K562 (cell line): ENCODE measurements around the gene SLC5A5. TPM values are rescaled to one million over a fixed set of nuclear protein-coding genes. Genes with fewer than 3 reads are reported as not detected.

Experiments used
- ATF1 ChIP-seq, 2 experiments: fragments of 450-650 bp in 1 of 2; IDR thresholded peaks; 2 replicates each; pipeline ENCODE4 v1.6.1; 2016; ENCODE audit warnings: missing compliant biosample characterization in 1 of 2, missing genetic modification characterization in 1 of 2
- BCL6 ChIP-seq: fragments of 250-450 bp; sonication (Bioruptor Pico); IDR thresholded peaks from 2 replicates; pipeline ENCODE4 v1.4.0; 2020
- ESRRB ChIP-seq: fragments of 250-450 bp; sonication (Bioruptor Pico); IDR thresholded peaks from 2 replicates; pipeline ENCODE4 v1.5.0; 2020; ENCODE audit warnings: mild to moderate bottlenecking, moderate library complexity, borderline replicate concordance
- KAT7 ChIP-seq: sonication (generic); formaldehyde crosslinking; IDR thresholded peaks from 2 replicates; pipeline ENCODE4 v1.8.0; 2022; ENCODE audit warnings: missing genetic modification reagents, mild to moderate bottlenecking, borderline replicate concordance
- MEIS2 ChIP-seq: fragments of 450-650 bp; IDR thresholded peaks from 2 replicates; pipeline ENCODE4 v1.6.1; 2014; ENCODE audit warnings: mild to moderate bottlenecking; ENCODE audit not compliant: partially characterized antibody
- PCBP1 ChIP-seq: fragments of 200-400 bp; formaldehyde crosslinking; IDR thresholded peaks from 2 replicates; pipeline ENCODE4 v1.6.1; 2018; ENCODE audit warnings: mild to moderate bottlenecking, low read depth, low read length; ENCODE audit not compliant: poor library complexity, severe bottlenecking
- PHTF2 ChIP-seq: fragments of 250-450 bp; sonication (Bioruptor Pico); IDR thresholded peaks from 2 replicates; pipeline ENCODE4 v1.5.0; 2021; ENCODE audit warnings: mild to moderate bottlenecking
- RFX7 ChIP-seq: fragments of 250-450 bp; sonication (Bioruptor Pico); IDR thresholded peaks from 2 replicates; pipeline ENCODE4 v1.5.1; 2021; ENCODE audit warnings: mild to moderate bottlenecking
- THRA ChIP-seq: fragments of 450-650 bp; IDR thresholded peaks from 2 replicates; pipeline ENCODE4 v1.6.1; 2017; ENCODE audit warnings: mild to moderate bottlenecking, moderate library complexity
- ZBTB26 ChIP-seq: fragments of 450-650 bp; formaldehyde crosslinking; IDR thresholded peaks from 2 replicates; pipeline ENCODE4 v1.4.0; 2022; ENCODE audit warnings: missing genetic modification characterization
- ZNF384 ChIP-seq: IDR thresholded peaks from 2 replicates; pipeline ENCODE4 v1.6.1; 2012; ENCODE audit warnings: low read depth, low read length, improper control_type of control experiment
- ZNF444 ChIP-seq: fragments of 250-450 bp; sonication (Bioruptor Pico); IDR thresholded peaks from 2 replicates; pipeline ENCODE4 v1.4.0; 2020; ENCODE audit warnings: mild to moderate bottlenecking, moderate library complexity
- polyA plus RNA-seq, 8 experiments: library from polyadenylated mRNA; depleted of rRNA in 4 of 8; stranded (reverse) in 5 of 8; unstranded in 3 of 8; fragments of >200 nt; fragmentation: Nextera tagmentation in 2 of 8; fragmentation: Illumina TruSeq in 1 of 8; extraction: Ambion mirVana in 2 of 8; extraction: Trizol in 1 of 8; gene quantifications; 2 replicates each; pipeline versions ENCODE4 v1.2.1 to v1.2.3, GENCODE V29; 2011 to 2014; ENCODE audit warnings: inconsistent platforms in 1 of 8, missing spikeins in 1 of 8
- total RNA-seq, 7 experiments: library from RNA; depleted of rRNA in 6 of 7; stranded (reverse); fragments of >200 nt in 6 of 7; fragmentation: Illumina TruSeq in 2 of 7; extraction: Trizol in 2 of 7; gene quantifications; 2 replicates each; pipeline versions ENCODE4 v1.2.1 to v1.2.3, GENCODE V29; 2011 to 2021; ENCODE audit warnings: low replicate concordance in 1 of 7
- TF ChIP-seq, protein P1 (sequence below): fragments of 450-650 bp; formaldehyde crosslinking; IDR thresholded peaks from 2 replicates; pipeline ENCODE4 v1.4.0; 2022; ENCODE audit warnings: missing genetic modification characterization
- TF ChIP-seq, protein P2 (sequence below): fragments of 250-450 bp; sonication (Bioruptor Pico); IDR thresholded peaks from 2 replicates; pipeline ENCODE4 v1.5.0; 2021
- TF ChIP-seq, protein P3 (sequence below): fragments of 450-650 bp; IDR thresholded peaks from 2 replicates; pipeline ENCODE4 v1.6.1; 2016; ENCODE audit warnings: borderline replicate concordance
- TF ChIP-seq, protein P4 (sequence below): fragments of 450-650 bp; IDR thresholded peaks from 2 replicates; pipeline ENCODE4 v1.6.1; 2016; ENCODE audit warnings: antibody characterized with exemption
- TF ChIP-seq, protein P5 (sequence below): fragments of 200-400 bp; formaldehyde crosslinking; IDR thresholded peaks from 2 replicates; pipeline ENCODE4 v1.6.1; 2017; ENCODE audit warnings: mild to moderate bottlenecking, low read depth, low read length, moderate library complexity

SLC5A5 gene
- total and polyA plus RNA-seq, 9 of the 15 experiments (the other 6 are each of a cell fraction or from before 2014, with no cell fraction given) = 0.10 to 0.73 (median 0.23) TPM

- TF ChIP-seq ZBTB26 (CRISPR knock-in tag) (no peak), PCBP1 (peak; percentile 51), ATF1 (CRISPR knock-in tag; IDR thresholded peaks at IDR 0.05) (no peak), ATF1 (tag; IDR thresholded peaks at IDR 0.05) (peak; percentile 64), PHTF2 (CRISPR knock-in tag) (no peak), KAT7 (CRISPR knock-in tag) (peak; percentile 57; the same call in 1 of the 2 replicates), ZNF444 (CRISPR knock-in tag) (no peak), ESRRB (no peak), MEIS2 (no peak), BCL6 (no peak), RFX7 (CRISPR knock-in tag) (no peak), THRA (no peak), ZNF384 (no peak)
- TF ChIP-seq, protein P1, sequence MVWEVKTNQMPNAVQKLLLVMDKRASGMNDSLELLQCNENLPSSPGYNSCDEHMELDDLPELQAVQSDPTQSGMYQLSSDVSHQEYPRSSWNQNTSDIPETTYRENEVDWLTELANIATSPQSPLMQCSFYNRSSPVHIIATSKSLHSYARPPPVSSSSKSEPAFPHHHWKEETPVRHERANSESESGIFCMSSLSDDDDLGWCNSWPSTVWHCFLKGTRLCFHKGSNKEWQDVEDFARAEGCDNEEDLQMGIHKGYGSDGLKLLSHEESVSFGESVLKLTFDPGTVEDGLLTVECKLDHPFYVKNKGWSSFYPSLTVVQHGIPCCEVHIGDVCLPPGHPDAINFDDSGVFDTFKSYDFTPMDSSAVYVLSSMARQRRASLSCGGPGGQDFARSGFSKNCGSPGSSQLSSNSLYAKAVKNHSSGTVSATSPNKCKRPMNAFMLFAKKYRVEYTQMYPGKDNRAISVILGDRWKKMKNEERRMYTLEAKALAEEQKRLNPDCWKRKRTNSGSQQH (CRISPR knock-in tag) = no peak
- TF ChIP-seq, protein P2, sequence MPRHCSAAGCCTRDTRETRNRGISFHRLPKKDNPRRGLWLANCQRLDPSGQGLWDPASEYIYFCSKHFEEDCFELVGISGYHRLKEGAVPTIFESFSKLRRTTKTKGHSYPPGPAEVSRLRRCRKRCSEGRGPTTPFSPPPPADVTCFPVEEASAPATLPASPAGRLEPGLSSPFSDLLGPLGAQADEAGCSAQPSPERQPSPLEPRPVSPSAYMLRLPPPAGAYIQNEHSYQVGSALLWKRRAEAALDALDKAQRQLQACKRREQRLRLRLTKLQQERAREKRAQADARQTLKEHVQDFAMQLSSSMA (CRISPR knock-in tag) = no peak
- TF ChIP-seq, protein P3, sequence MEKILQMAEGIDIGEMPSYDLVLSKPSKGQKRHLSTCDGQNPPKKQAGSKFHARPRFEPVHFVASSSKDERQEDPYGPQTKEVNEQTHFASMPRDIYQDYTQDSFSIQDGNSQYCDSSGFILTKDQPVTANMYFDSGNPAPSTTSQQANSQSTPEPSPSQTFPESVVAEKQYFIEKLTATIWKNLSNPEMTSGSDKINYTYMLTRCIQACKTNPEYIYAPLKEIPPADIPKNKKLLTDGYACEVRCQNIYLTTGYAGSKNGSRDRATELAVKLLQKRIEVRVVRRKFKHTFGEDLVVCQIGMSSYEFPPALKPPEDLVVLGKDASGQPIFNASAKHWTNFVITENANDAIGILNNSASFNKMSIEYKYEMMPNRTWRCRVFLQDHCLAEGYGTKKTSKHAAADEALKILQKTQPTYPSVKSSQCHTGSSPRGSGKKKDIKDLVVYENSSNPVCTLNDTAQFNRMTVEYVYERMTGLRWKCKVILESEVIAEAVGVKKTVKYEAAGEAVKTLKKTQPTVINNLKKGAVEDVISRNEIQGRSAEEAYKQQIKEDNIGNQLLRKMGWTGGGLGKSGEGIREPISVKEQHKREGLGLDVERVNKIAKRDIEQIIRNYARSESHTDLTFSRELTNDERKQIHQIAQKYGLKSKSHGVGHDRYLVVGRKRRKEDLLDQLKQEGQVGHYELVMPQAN = peak; percentile 68; the same call in 1 of the 2 replicates
- TF ChIP-seq, protein P4, sequence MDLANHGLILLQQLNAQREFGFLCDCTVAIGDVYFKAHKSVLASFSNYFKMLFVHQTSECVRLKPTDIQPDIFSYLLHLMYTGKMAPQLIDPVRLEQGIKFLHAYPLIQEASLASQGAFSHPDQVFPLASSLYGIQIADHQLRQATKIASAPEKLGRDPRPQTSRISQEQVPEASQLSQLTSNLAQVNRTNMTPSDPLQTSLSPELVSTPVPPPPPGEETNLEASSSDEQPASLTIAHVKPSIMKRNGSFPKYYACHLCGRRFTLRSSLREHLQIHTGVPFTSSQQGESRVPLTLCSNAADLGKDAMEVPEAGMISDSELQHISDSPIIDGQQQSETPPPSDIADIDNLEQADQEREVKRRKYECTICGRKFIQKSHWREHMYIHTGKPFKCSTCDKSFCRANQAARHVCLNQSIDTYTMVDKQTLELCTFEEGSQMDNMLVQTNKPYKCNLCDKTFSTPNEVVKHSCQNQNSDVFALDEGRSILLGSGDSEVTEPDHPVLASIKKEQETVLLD = peak; percentile 74
- TF ChIP-seq, protein P5, sequence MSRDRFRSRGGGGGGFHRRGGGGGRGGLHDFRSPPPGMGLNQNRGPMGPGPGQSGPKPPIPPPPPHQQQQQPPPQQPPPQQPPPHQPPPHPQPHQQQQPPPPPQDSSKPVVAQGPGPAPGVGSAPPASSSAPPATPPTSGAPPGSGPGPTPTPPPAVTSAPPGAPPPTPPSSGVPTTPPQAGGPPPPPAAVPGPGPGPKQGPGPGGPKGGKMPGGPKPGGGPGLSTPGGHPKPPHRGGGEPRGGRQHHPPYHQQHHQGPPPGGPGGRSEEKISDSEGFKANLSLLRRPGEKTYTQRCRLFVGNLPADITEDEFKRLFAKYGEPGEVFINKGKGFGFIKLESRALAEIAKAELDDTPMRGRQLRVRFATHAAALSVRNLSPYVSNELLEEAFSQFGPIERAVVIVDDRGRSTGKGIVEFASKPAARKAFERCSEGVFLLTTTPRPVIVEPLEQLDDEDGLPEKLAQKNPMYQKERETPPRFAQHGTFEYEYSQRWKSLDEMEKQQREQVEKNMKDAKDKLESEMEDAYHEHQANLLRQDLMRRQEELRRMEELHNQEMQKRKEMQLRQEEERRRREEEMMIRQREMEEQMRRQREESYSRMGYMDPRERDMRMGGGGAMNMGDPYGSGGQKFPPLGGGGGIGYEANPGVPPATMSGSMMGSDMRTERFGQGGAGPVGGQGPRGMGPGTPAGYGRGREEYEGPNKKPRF = no peak
Observed at GRCh38 chr19:17942582-17943273, 71.0 kb downstream of the SLC5A5 start (continued).
